GM12878 (cell line): ENCODE data around the gene ADGRG2. TPM values are rescaled to one million over a fixed set of nuclear protein-coding genes. Genes with fewer than 3 reads are reported as not detected.

Source experiments
- ATAC-seq: fragments of 200-7000 bp; cut with Tn5 transposase; 3 replicates; pipeline ENCODE4 v1.9.1; 2020; ENCODE audit warnings: mild to moderate bottlenecking, moderate library complexity
- BruUV-seq: library from RNA; stranded (reverse); fragments of 400-500 nt; replicated peaks from 2 replicates; lab custom pipeline; 2021; lab: Mats Ljungman, UMichigan
- CTCF ChIA-PET: fragments of 300-600 bp; sonication (Branson Sonifier 250); formaldehyde crosslinking; extraction: SDS; loops from one replicate; lab custom pipeline; 2021; ENCODE audit warnings: inconsistent platforms; lab: Yijun Ruan, JAX
- POLR2A ChIA-PET: fragments of 350-600 bp; formaldehyde crosslinking; extraction: SDS; loops from one replicate; lab custom pipeline; 2021; ENCODE audit warnings: inconsistent platforms; lab: Charles Lee
- RAD21 ChIA-PET: fragments of 300-600 bp; sonication (Branson Sonifier 250); formaldehyde crosslinking; loops from one replicate; lab custom pipeline; 2023; ENCODE audit warnings: antibody characterized with exemption; ENCODE audit not compliant: unreplicated experiment; lab: Charles Lee
- SMC1A ChIA-PET: fragments of 300-600 bp; sonication (Branson Sonifier 250); formaldehyde crosslinking; loops from one replicate; lab custom pipeline; 2023; ENCODE audit not compliant: unreplicated experiment, uncharacterized antibody; lab: Charles Lee
- DNase-seq: peaks from one replicate; pipeline ENCODE4 v3.0.0-alpha.2; 2011; ENCODE audit warnings: low read depth, low spot score
- FAIRE-seq: peaks from 3 replicates; lab custom pipeline; 2011; peaks lifted over from hg19 to GRCh38; lab: Jason Lieb, UNC
- H2AFZ ChIP-seq: 2 replicates; pipeline ENCODE4 v1.6.0; 2011; ENCODE audit warnings: low read depth, low read length, control low read depth; ENCODE audit not compliant: control insufficient read depth
- H3K27ac ChIP-seq: 2 replicates; pipeline ENCODE4 v1.5.1; 2011; ENCODE audit warnings: control low read depth; ENCODE audit not compliant: control insufficient read depth, insufficient read depth
- H3K27me3 ChIP-seq, 2 experiments: replicated peaks in 1 of 2; 2 replicates each; pipeline versions ENCODE4 v1.6.0 to v1.6.1; 2011; ENCODE audit warnings: low read length in 1 of 2; ENCODE audit not compliant: control insufficient read depth in 2 of 2, insufficient read depth in 2 of 2
- H3K36me3 ChIP-seq, 2 experiments: 2 replicates each; pipeline ENCODE4 v1.5.1; 2011; ENCODE audit warnings: low read length in 1 of 2; ENCODE audit not compliant: control insufficient read depth in 2 of 2, insufficient read depth in 2 of 2
- H3K4me1 ChIP-seq: 2 replicates; pipeline ENCODE4 v1.6.1; 2011; ENCODE audit warnings: mild to moderate bottlenecking, low read length, moderate library complexity, mixed read lengths; ENCODE audit not compliant: control insufficient read depth, insufficient read depth
- H3K4me2 ChIP-seq: 2 replicates; pipeline ENCODE4 v1.6.0; 2011; ENCODE audit warnings: control low read depth; ENCODE audit not compliant: control insufficient read depth, insufficient read depth
- H3K4me3 ChIP-seq: fragments of 200-600 bp; sonication (generic); 2 replicates; pipeline ENCODE4 v1.5.1; 2016
- H3K79me2 ChIP-seq: 2 replicates; pipeline ENCODE4 v1.6.0; 2011; ENCODE audit warnings: low read length; ENCODE audit not compliant: control insufficient read depth, insufficient read depth
- H3K9ac ChIP-seq: 2 replicates; pipeline ENCODE4 v1.8.0; 2011; ENCODE audit warnings: low read length, control low read depth, mixed read lengths; ENCODE audit not compliant: control insufficient read depth, insufficient read depth
- H3K9me3 ChIP-seq: replicated peaks from 3 replicates; pipeline ENCODE4 v1.5.1; 2011; ENCODE audit warnings: mild to moderate bottlenecking, low read length; ENCODE audit not compliant: control insufficient read depth, insufficient read depth
- H4K20me1 ChIP-seq: 2 replicates; pipeline ENCODE4 v1.6.0; 2011; ENCODE audit not compliant: control insufficient read depth, insufficient read depth
- BMI1 ChIP-seq: fragments of 450-650 bp; IDR thresholded peaks from 2 replicates; pipeline ENCODE4 v1.6.1; 2016; ENCODE audit warnings: mild to moderate bottlenecking, moderate library complexity, borderline replicate concordance
- E2F8 ChIP-seq: fragments of 450-650 bp; IDR thresholded peaks from 2 replicates; pipeline ENCODE4 v1.6.1; 2018; ENCODE audit warnings: mild to moderate bottlenecking, low read depth, moderate library complexity; ENCODE audit not compliant: partially characterized antibody
- GABPA ChIP-seq: IDR thresholded peaks from 2 replicates; pipeline ENCODE4 v1.6.1; 2014; ENCODE audit warnings: antibody characterized with exemption, low read depth, mild to moderate bottlenecking, inconsistent platforms
- IKZF1 ChIP-seq: fragments of 450-650 bp; conservative IDR thresholded peaks from 2 replicates; pipeline ENCODE4 v1.6.1; 2017; ENCODE audit warnings: antibody characterized with exemption, mild to moderate bottlenecking
- IKZF2 ChIP-seq, 2 experiments: fragments of 450-650 bp; IDR thresholded peaks; 2 replicates each; pipeline ENCODE4 v1.6.1; 2017; ENCODE audit warnings: mild to moderate bottlenecking in 2 of 2, moderate library complexity in 2 of 2
- RB1 ChIP-seq: fragments of 450-650 bp; formaldehyde crosslinking; IDR thresholded peaks from 2 replicates; pipeline ENCODE4 v1.6.1; 2017; ENCODE audit warnings: mild to moderate bottlenecking, borderline replicate concordance
- RUNX3 ChIP-seq: IDR thresholded peaks from 2 replicates; pipeline ENCODE4 v1.6.1; 2012; ENCODE audit warnings: low read length, inconsistent platforms
- SIX5 ChIP-seq: IDR thresholded peaks from 2 replicates; pipeline ENCODE4 v1.6.1; 2011; ENCODE audit warnings: mild to moderate bottlenecking, low read depth, low read length, moderate library complexity; ENCODE audit not compliant: severe bottlenecking
- STAT1 ChIP-seq: fragments of 450-650 bp; conservative IDR thresholded peaks from 2 replicates; pipeline ENCODE4 v1.6.1; 2014; ENCODE audit warnings: antibody characterized with exemption, mild to moderate bottlenecking
- USF1 ChIP-seq: IDR thresholded peaks from 2 replicates; pipeline ENCODE4 v1.6.1; 2011; ENCODE audit warnings: borderline replicate concordance, low read depth, mild to moderate bottlenecking, moderate library complexity, mixed read lengths, low read length; ENCODE audit not compliant: insufficient read depth; ENCODE audit errors: extremely low read length
- ZBTB4 ChIP-seq: fragments of 450-650 bp; formaldehyde crosslinking; IDR thresholded peaks from 2 replicates; pipeline ENCODE4 v1.4.0; 2022; ENCODE audit warnings: mild to moderate bottlenecking, moderate library complexity
- WGBS: methylation state at CpG from one replicate; pipeline ENCODE4 v1.1.6; 2016; ENCODE audit warnings: low lambda C conversion rate; ENCODE audit not compliant: insufficient replicate concordance, insufficient coverage; ENCODE audit errors: missing lambda C conversion rate; 5-methylcytosine and 5-hydroxymethylcytosine counted together
- in situ Hi-C: fragments of 300-500 bp; cut with MboI; formaldehyde crosslinking; loops from 9 replicates; pipeline ENCODE4 v1.14.3; 2018; ENCODE audit warnings: mixed read lengths
- intact Hi-C: fragments of 100-400 bp; cut with micrococcal nuclease; formaldehyde crosslinking; loops from one replicate; pipeline ENCODE4 v1.14.2; 2022; ENCODE audit not compliant: unreplicated experiment
- polyA plus RNA-seq, 11 experiments: library from polyadenylated mRNA; depleted of rRNA in 4 of 11; unstranded in 6 of 11; stranded (reverse) in 5 of 11; fragments of >200 nt; fragmentation: Nextera tagmentation in 4 of 11; fragmentation: Illumina TruSeq in 1 of 11; extraction: Ambion mirVana in 4 of 11; extraction: Trizol in 1 of 11; gene quantifications; 1 replicate in 1 of 11; 2 replicates in 10 of 11; pipeline versions ENCODE4 v1.2.1 to v1.2.3, GENCODE V29; 2011 to 2016; ENCODE audit warnings: inconsistent platforms in 2 of 11, missing spikeins in 2 of 11, low read depth in 1 of 11
- total RNA-seq, 4 experiments: library from RNA; depleted of rRNA in 3 of 4; stranded (reverse); fragments of >200 nt in 3 of 4; fragmentation: Illumina TruSeq in 1 of 4; extraction: Trizol in 1 of 4; gene quantifications; 2 replicates each; pipeline versions ENCODE4 v1.2.1 to v1.2.3, GENCODE V29; 2013 to 2021

ADGRG2 gene
- total and polyA plus RNA-seq, 10 of the 15 experiments (the other 5 are each of a cell fraction or from before 2014, with no cell fraction given): 0.02 to 0.29 (median 0.05) TPM; not detected in 5

GRCh38 chrX:18996536-18996935 lies 125.7 kb downstream of the ADGRG2 start (continued):
- TF ChIP-seq E2F8: no peak
- TF ChIP-seq RUNX3: no peak
- TF ChIP-seq RB1: no peak
- no peak for TF ChIP-seq GABPA
- TF ChIP-seq SIX5: no peak
- TF ChIP-seq BMI1: no peak

GRCh38 chrX:18995221-18995620 lies 127.0 kb downstream of the ADGRG2 start:
- no peak overlapping the region for H2AFZ ChIP-seq
- TF ChIP-seq IKZF2 (IDR thresholded peaks at IDR 0.05): no peak
- no peak for TF ChIP-seq ZBTB4 (CRISPR knock-in tag)
- no peak for TF ChIP-seq IKZF1
- no peak for TF ChIP-seq STAT1
- TF ChIP-seq USF1: no peak
- TF ChIP-seq, all 136 proteins: peak for 0
- no peak for ATAC-seq
- Histone ChIP-seq H3K36me3 (no peaks in the 10 kb centered on the region), H3K9ac (no peak overlapping the region), H3K4me1 (no peaks in the 10 kb centered on the region), H3K27ac (no peak overlapping the region), H4K20me1 (no peaks in the 10 kb centered on the region), H3K4me3 (no peak overlapping the region), H3K27me3 (no peaks in the 10 kb centered on the region; a peak in 1 of 4 replicates), H3K4me2 (no peak overlapping the region), H3K79me2 (no peaks in the 10 kb centered on the region), H3K9me3 (no peaks in the 10 kb centered on the region)
- FAIRE-seq: no peak
- intact Hi-C loops (no loop called here), in situ Hi-C loops (no loop called here)
- ChIA-PET POLR2A (no interaction called here), RAD21 (no interaction called here), CTCF (interaction anchor here (0.9 to 2.7 kb wide), 3 partner anchors 10 to 24 kb away, joined by 4 to 9 read pairs (median 4); no protein-coding TSS in a partner anchor), SMC1A (interaction anchor here (0.7 to 1.8 kb wide), 3 partner anchors 9 to 14 kb away, joined by 3 to 6 read pairs (median 4); no protein-coding TSS in a partner anchor)
- WGBS: 37% methylated on average over 3 of the region's 3 CpGs
- no TSS peak for BruUV-seq
- DNase-seq: no peak
